Urothelium cell line (cell line): ENCODE data around the gene NASP.

Source experiments
- DNase-seq: peaks from one replicate; pipeline ENCODE4 v3.0.0; 2011; ENCODE audit warnings: low spot score, mixed read lengths
- FAIRE-seq: peaks from 2 replicates; lab custom pipeline; 2011; peaks lifted over from hg19 to GRCh38; lab: Jason Lieb, UNC

The NASP gene

GRCh38 chr1:45659222-45659621, 75.4 kb downstream of the NASP start:
- FAIRE-seq (no peak), DNase-seq (no peak)

DNA sequence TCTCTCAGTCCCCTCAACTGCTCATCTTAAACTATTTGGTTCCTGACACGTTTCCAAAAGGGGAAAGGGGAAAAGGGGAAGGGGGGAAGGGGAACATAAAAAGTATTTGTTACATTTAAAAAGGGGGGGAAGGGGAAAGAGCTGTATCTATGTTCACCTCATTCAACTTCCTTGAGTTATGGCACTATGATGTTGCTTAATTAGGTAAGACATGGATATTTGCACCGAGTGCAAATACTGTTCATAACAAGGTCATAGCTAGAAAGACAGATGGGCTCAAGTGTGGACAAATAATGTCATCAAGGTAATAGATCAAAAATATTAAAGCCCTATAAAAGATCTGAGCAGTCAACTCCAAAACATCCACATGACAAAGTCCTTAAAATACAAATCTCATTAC, 76.5 kb downstream of the NASP start:
- no peak for DNase-seq
- FAIRE-seq, result no peak

DNA sequence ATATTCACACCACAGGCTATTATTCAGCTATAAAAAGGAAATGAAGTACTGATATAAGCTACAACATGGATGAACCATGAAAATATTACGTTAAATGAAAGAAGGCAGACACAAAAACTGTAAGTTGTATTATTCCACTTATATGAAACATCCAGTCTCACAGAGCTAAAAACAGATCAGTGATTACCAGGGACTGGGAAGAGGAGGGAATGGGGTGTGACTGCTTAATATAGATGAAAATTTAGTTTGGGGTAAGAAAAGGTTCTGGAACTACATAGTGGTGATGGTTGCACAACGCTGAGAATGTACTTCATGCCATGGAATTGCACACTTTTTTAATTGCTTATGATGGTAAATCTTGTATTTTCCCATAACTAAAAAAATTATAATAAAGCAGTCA, 83.0 kb downstream of the NASP start:
- FAIRE-seq (no peak), DNase-seq (no peak)

DNA sequence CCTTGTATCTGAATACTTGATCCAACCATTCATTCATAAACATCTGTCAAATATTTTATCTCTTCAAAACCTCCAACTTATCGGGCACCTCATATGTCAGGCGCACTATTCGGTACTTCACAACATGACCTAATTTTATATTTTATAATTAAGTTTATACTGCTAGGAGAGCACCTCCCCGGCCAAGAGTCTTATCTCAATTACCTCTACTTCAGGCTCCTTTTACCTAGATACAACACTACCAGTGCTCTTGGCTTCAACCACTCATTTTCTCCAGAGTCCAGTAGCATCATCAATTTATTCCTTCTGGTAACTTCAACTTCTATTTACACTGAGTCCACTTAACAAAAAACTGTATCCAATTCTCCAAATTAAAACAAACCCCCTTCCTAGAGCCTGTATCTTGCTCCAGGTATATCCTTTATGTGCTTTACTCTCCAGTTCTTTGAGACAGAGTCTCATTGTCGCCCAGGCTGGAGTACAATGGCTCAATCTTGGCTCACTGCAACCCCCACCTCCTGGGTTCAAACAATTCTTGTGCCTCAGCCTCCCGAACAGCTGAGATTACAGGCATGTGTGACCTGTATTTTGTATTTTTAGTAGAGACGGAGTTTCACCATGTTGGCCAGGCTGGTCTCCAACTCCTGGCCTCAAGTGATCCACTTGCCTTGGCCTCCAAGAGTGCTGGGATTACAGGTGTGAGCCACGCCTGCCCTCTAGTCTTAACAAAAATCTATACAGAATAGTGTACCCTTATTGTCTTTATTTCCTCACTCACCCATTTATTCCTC, 83.7 kb downstream of the NASP start:
- DNase-seq (no peak), FAIRE-seq (no peak)
